CD4-positive, alpha-beta T cell treated with Interleukin-1 beta for 1 hour (primary cell): ENCODE results near the gene CDK14.

Source experiments
- DNase-seq, 2 donors: peaks; one replicate each; pipeline ENCODE4 v3.0.0-alpha.2; 2020 to 2022

The CDK14 gene

DNA sequence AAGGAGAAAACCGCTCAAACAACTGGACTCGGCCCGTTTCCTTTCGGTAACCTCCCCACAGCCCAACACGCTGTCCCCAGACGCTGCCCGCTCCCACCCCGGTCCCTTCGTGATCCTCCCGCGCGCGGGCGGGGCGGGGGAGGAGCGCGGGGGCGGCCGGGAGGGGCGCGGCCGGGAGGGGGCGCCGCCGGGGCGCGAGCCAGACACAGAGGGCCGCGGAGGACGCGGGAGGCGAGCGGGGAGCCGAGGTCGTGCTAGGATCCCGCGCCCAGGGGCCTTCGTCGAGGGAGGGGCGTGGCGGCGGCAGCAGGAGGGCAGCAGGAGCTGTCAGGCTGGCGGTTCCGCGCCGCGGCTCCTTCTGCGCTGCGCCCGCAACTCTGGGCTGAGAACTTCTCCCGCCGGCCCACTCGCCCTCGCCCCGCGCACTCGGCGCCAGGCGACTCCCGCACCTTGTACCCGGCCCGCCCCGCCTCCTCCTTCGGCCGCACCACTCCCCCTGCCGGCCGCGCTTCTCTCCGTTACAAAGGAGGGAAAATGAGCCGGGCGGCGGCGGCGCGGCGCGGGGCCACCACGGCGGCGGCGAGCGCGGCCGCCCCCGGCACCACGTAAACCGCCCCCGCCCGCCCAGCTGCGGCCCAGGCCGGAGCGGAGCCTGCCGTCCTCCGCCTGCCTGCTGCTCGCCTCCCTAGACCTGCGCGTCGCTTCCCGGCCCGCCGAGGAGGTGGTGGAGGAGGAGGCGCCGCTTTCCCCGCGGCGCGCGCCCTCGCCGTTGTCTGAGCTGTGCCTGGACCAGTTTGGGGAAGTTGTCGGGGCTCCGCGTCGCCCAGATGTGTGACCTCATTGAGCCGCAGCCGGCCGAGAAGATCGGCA is at the start of gene CDK14:
Gene CDK14, plus strand, starts transcription at position 521 of the 870 bp plus-strand sequence. Its CDS starts 307 bp downstream, at position 828.
- DNase-seq = peak; percentile 21 to 82

DNA sequence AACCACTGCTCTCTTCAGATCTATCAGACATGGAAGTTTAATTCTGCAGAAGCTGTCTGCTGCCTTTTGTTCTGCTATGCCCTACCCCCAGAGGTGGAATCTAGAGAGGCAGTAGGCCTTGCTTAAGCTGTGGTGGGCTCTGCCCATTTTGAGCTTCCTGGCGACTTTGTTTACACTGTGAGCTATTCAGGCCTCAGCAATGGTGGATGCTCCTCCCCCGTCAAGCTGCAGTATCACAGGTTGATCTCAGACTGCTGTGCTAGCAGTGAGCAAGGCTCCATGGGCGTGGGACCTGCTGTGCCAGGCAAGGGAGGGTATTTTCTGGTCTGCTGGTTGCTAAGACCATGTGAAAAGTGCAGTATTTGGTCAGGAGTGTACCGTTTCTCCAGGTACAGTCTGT is 45.1 kb upstream of the CDK14 start:
- no peak for DNase-seq

DNA sequence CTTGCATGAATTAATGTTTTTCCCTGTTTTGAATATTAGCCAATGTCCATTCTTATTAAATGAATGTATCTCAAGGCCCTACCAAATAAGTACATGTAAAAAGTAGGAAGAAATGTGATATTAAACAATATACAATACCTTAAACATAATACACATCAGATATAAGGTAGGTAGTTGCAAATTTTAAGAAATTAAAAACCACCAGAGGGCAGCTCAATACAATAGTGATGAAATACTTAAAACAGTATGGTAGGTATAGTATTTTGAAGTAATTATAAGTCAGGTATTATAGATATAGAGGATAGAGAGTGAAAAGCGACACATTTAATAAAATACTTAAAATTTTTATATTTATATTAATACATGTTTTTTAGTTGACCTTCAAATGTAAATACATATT is 43.6 kb upstream of the CDK14 start:
- no peak for DNase-seq

DNA sequence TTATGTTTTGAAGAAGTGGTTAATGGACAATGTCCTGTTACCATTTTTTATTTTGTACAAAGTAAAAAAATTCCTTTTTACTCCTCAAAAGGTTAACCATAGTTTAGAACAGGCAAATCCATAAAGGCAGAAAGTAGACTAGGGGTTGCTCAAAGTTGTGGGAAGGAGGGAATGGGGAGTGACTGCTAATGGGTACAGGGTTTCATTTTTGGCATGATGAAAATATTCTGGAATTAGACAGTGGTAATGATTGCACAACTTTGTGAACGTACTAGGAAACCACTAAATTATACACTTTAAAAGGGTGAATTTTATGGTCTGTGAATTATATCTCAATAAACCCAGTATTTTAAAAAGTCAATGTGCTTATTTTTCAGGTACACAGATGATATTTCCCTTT is 35.4 kb upstream of the CDK14 start:
- DNase-seq = no peak

DNA sequence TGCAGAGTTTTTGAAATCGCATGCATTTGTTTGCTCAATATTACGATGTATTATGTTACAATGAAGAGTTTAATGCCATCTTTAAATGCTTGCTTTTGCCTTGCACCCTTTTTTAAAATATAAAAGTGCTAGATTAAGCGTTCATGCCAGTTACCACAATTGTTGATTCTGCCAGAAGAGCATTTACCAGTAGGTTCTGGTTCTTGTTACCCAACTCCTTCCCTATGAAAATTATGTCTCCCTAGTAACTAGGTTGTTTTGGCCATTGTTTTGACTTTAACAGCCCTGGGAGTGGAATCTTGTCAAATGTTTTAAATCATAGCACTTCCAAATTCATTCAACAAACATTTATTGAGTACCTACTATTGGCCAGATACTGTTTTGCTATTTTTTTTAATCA is 32.8 kb upstream of the CDK14 start:
- DNase-seq = no peak

DNA sequence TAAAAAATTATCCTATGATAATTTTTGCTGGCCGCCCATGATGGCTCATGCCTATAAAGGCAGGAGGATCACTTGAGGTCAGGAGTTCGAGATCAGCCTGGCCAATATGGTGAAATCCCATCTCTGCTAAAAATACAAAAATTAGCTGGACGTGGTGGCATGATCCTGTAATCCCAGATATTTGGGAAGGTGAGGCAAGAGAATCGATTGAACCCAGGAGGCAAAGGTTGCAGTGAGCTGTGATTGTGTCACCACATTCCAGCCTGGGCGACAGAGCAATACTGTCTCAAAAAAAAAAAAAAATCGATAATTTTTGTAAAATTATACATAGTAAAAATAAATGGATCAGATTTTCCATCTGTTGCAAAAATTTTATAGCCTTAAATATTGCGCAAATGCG is 31.7 kb upstream of the CDK14 start:
- DNase-seq = no peak

DNA sequence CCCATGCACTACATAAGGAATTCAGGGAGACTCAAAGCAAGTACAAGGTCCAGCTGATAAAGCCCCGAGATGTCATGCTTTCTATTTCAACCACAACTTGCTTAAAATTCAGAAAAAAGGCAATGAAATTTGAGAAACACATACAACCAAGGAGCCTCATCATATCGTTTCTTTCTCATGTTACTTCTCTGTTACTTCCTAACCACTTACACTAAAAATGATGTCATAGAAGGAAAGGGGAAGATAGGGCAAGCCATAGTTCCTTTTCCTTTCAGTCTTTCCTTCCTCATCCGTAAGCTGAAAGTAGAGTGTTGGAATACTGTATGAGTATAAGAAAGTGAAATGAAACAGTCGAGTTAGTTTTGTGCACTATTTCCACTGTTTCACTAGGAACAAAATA is 27.9 kb upstream of the CDK14 start:
- DNase-seq = no peak

DNA sequence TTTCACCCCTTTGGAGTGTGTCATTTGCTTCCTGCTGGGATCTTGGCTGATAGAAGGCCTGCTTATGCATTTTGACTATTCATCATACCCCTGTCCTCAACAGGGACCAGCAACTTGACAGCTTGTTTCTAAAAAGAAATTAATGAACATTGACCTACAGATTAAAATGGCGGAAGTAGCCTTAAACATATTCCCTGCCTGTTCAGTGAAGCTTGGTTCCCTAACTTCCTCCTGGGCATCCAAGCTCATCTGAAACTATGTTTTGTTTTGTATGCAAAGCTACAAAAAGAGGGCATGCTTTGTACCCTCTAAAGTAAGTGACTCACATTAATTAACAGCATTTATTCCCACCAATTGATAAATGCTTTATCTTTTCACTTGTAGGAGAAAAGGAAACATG is 26.8 kb upstream of the CDK14 start:
- no peak for DNase-seq

DNA sequence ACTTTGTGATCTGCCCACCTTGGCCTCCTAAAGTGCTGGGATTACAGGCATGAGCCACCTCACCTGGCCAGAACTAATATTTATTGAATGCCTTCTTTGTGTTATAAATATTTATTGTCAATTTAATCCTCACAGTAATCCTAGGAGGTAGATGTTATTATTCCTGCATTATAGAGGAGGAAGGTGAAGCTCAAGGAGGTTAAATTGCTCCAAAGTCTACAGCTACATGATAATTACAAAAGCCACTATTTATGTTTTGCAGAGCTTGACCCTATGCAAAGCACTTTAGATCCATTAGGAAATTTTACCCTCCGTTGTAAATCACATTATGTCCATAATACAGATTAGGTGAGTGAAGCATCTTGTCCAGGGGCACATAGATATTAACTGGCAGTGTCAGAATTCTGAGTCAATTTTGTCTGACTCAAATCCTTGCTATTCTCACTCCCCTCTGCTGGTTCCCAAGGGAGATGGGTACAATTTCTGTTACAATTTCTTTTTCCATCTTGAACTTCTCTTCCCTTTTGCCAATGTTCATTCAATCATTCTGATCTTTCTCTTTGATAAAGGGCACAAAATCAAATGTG is 25.7 kb upstream of the CDK14 start:
- DNase-seq = no peak

DNA sequence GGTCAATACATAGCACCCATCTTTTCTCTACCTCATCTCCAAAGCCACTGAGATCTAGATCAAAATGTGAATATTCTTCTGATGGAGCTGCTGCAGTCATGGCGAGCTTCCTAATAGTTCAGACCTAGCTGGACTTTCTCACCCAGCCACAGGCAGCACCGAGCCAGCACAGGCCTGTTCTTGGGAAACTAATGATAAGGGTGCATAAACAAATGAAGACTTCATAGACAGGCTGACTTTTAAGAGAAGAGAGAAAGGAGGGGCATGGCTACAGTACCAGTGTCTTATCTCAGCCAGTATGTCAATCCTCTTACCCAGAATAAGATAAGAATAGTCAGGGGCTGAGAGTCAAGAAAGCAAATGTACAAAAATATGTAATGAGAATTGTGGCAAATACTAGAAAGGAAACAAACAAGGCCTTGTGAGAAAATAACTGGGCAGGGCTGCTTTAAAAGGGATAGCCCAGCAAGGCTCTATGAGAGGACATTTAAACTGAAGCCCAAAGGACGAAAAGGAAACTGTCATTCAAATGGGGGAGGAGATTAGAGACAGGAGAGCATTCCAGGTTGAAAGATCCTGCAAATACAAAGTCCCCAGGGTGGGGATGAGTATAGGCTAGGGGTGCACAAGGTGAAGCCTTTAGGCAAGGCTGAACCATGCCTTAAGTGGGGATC is 21.8 kb upstream of the CDK14 start:
- DNase-seq = no peak

DNA sequence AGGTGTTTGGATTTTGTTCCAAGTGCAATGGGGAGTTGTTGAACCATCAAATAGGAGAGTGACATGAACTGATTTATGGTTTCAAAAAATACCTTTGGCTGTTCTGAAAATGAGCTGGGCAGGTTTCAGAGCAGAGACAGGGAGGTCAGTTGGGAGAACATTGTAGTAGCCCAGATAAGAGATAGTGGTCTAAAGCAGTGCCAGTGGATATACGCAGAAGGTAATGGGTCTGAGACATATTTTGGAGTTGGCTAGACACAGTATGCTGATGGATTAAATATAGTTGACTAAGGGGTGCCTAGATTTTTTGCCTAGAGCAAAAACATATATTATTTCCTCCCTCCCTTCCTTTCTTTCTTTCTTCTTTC is 21.3 kb upstream of the CDK14 start:
- DNase-seq = no peak

DNA sequence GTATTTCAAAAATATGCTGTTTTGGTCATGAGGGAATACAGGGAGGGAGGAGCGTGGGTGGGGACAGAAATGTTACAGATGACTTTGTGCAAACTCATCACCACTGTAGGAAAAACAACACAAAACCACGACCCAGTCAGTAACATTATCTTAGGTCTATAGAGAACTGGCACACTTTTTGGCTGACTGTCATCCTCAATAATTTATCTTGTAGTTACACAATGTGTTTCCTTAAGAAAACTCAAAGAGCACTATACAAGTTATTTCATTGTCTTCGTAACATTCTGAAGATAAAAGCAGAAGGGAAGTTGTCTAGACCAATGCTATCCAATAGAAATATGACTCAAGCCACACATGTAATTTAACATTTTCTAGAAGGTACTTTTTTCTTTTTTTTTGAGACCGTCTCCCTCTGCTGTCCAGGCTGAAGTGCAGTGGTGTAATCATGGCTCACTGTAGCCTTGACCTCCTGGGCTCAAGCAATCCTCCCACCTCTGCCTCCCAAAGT is 16.9 kb upstream of the CDK14 start:
- no peak for DNase-seq

DNA sequence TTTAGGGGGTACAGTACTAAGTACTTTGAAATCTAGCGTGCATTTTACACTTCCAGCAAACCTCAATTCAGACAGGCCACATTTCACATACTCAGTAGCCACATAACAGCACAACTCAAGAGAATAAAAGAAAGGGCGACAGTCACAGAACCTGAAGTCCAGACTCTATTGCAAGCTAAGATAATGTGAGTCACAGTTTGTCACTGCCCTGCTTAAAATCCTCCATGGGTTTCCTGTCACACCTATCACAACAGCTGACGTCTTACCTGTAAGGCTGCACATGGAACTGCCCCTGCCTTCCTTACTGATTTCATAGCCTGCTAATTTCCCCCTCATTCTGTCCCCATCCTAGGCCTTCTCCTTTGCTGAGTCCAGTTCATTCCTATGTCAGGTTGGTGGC is 16.1 kb upstream of the CDK14 start:
- DNase-seq = no peak

DNA sequence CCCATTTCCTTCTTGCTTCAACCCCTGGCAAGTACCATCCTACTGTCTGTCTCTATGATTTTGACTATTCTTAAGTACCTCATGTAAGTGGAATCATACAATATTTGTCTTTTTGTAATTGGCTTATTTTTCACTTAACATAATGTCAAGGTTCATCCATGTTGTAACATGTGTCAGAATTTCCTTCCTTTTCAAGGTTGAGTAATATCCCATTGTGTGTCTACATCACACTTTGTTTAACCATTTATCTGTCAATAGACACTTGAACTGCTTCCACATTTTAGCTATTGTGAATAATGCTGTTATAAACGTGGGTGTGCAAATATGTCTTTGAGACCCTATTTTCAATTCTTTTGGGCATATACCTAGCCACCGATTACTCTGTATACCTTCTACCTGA is 14.0 kb upstream of the CDK14 start:
- no peak for DNase-seq

DNA sequence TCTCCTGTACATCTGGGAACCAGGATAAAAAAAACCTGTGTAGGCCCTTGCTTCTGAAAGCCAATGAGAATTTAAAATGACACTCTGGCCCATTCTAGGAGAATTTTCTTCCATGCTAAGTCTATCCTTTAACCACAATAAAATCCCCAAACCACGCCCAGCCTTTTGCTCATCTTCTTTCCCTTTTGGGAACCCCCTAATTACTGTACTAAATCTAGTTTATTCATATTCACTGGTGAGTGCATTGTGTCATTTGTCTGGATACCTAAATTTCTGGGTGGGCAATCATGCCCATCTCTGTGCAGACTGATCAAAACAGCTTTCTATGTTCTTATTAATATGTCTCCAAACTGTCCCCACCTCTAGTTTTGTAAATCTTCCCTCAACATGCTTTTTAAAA is 11.7 kb upstream of the CDK14 start:
- no peak for DNase-seq

DNA sequence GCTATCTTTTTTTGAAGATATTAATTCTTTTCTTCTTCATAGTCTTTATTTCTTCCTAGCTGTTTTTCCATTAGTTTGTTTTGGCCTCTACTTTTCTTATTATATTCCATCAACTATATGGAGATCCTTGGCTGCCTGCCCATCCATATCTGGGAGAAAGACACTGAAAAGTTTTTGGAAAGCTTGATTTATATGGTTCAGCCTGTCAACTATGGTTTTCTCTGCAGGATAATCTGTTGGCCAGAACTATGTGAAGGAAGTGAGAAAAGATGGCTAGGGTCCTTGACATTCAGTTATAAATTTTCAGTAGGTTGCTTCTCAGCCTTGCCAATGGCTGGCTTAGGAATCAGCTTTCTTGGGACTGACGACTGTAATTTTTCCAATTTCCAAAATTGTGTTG is 10.0 kb upstream of the CDK14 start:
- DNase-seq = no peak

DNA sequence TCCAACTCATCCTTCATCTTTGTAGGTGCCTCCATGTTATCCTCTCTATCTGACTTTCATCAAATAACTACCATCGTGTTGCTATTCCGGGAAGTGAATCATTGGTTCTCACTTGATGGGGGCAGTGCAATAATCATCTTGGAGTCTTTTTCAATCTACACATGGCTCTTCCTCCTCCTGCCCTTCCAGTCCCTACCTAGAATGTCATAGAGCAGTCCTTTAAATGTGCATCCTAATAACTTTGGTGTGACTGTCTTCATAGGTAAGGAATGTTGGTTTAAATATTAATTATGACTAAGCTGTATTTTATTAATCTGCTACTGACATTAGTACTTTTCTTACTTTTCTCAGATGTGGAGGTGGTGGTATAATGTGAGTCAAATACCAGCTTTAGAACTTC is 8.4 kb upstream of the CDK14 start:
- DNase-seq = no peak

DNA sequence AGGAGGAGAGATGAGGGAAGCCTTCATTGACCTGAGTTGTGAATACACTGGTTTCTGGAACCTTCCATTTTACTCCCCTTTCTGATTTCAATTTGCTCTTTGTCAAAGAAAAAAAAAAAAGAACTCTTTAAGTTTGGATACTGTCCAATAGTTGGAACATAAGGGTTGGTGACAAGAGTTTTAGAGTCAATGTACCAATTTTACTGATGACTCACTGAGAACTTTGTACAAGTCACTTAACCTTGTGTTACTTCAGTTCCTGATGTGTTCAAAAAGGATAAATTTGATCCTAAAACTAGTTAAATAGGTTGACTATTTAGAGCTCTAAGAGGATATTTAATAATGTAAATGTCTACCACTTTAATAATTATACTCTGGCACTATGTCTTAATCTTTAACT is 4.1 kb upstream of the CDK14 start:
- no peak for DNase-seq

DNA sequence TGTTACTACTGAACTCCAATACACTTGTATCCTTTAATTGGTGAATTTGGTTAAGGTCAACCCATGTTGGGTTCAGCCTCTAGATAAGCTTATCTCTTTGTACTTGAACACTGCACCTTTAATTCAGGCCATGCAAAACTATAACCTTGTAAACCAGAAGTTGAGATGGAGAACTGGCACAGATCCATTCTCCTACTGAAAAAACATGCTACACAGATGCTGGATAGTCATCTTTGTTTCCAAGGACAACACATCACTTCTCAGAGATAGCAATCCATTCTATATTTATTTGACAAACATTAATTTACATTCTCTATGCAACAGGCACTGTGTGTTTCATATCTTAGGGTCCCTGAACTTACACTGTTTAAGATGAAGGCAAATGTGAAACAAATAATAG is 2.9 kb upstream of the CDK14 start:
- no peak for DNase-seq

DNA sequence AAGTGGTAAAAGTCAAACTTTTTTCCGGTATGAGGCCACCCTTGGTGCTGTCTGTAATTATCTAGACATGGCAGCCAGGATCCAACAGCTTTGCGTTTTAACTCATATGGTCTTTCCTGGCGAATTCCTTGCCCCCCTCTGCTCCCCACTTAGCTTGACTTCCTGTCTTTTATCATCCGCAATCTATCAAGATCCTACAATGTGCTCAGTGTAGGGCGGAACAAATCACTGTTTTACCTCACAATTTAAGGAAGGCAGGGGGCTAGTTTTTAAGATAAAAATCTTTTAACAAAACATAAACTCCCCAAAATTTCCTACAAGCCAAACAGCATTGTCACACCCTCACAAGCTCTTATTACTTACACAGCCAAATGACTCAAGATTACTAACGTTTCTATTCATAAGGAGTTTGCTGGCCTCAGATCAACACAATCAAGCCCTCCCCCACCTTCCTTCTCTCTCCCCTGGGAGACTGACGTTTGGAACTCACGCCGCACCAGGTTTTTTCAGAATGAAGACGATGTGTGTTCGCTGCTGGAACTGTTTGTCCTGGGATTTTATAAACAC is 1.3 kb upstream of the CDK14 start:
- DNase-seq = no peak

DNA sequence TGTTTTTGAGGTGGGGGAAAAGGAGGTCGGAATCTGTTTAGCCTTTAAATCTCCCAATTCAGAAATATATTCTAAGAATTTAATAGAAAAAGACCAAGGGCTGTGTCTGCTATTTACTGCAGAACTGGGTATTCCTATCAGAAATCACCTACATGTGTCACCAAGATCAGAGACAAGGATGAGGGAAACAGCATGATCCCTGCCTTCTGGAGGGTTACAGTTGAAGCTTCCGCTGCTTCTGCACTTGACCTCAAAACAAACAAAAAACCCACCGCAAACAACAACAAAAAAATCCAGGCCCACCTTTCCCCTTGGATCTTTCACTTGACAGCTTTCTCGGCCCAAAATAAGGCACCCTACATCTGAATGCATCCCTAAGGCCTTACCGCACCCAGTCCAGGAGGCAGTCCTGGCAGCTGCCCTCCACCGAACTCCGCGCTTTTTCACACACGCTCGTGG is 750 bp upstream of the CDK14 start:
- no peak for DNase-seq

DNA sequence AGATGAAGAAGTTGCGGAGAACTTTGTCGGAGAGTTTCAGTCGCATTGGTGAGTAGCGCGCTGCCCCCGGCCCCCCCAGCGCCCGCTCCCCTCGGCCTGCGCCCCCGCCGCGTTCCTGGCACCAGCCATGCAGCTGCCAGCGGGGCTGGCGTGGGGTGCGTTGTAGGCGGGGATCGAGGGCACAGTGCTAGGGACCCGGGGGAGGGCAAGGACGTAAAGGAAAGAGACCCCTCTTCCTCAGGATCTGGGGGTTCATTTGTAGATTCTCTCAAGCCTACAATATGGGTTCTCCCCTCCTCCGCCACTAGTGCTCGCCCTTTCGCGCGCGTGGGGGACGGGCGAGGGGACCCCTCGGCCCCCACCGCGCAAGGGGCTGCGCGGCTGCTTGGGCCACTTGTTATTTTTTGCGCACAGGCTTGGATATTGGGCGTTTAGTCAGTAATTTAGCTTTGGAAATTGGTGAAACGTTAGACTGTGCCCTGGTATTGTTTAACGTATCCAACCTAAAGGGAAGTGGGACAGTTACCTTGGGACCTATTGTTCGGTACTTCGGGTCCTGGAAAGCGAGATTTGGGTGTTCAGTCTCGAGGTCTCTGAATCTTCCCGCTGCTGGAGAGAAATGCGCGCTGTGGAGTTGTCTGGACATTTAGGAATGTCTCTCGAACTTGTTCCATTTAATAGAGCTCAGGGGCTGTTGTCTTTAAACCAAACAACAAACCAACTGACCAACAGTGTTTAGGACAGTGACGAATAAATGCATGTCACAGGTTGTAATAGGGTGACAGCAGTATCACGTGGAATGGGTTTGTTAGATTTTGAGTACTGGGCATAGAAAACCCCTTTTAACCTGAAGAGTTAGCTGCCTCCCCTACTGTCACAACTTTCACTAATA is 796 bp downstream of the CDK14 start:
- no peak for DNase-seq
